GM18873 (cell line): ENCODE results near the gene OPA3.
A peak's percentile ranks its signal among the peaks of the same experiment; 100 is the strongest.

Experiments
- ATAC-seq: cut with Tn5 transposase; IDR thresholded peaks from one replicate; pipeline ENCODE4 v1.9.1; 2021; ENCODE audit warnings: mild to moderate bottlenecking, moderate library complexity, moderate number of reproducible peaks; ENCODE audit not compliant: unreplicated experiment, low FRiP score

Gene OPA3

GRCh38 chr19:45505996-45506245, 78.7 kb downstream of the OPA3 start:
- ATAC-seq, result no peak

GRCh38 chr19:45505151-45505995, 79.2 kb downstream of the OPA3 start:
- no peak for ATAC-seq

GRCh38 chr19:45503909-45504308, 80.7 kb downstream of the OPA3 start:
- ATAC-seq, result no peak

GRCh38 chr19:45502111-45502510, 82.5 kb downstream of the OPA3 start:
- ATAC-seq, result no peak

- ATAC-seq, result no peak
Measured at GRCh38 chr19:45501730-45502014, 82.9 kb downstream of the OPA3 start.

- no peak for ATAC-seq
Measured at GRCh38 chr19:45500918-45501729, 83.5 kb downstream of the OPA3 start.

GRCh38 chr19:45499196-45500180, 85.1 kb downstream of the OPA3 start:
- no peak for ATAC-seq

- ATAC-seq, result no peak
Measured at GRCh38 chr19:45498411-45499195, 86.0 kb downstream of the OPA3 start, which contains the start of gene PPM1N. Gene PPM1N, plus strand, starts transcription at chr19:45498443. Its CDS starts 30 bp downstream, at chr19:45498473.

GRCh38 chr19:45497791-45498190, 86.8 kb downstream of the OPA3 start:
- ATAC-seq, result no peak

GRCh38 chr19:45496349-45496953, 88.2 kb downstream of the OPA3 start:
- no peak for ATAC-seq

GRCh38 chr19:45495178-45495577, 89.4 kb downstream of the OPA3 start:
- no peak for ATAC-seq

- no peak for ATAC-seq
Measured at GRCh38 chr19:45494261-45494916, 90.2 kb downstream of the OPA3 start.

- ATAC-seq, result no peak
Measured at GRCh38 chr19:45492627-45493470, 91.8 kb downstream of the OPA3 start.

GRCh38 chr19:45492137-45492626, 92.4 kb downstream of the OPA3 start:
- ATAC-seq, result no peak

- ATAC-seq, result no peak
Measured at GRCh38 chr19:45489216-45489855, 95.3 kb downstream of the OPA3 start.

GRCh38 chr19:45488708-45489107, 95.9 kb downstream of the OPA3 start:
- no peak for ATAC-seq

- peak; percentile 84 for ATAC-seq
Measured at GRCh38 chr19:45485305-45486077, 99.1 kb downstream of the OPA3 start.
